Transverse colon (tissue), 4 donors: Measurements from ENCODE around the gene FAM110D. TPM values are rescaled to one million over a fixed set of nuclear protein-coding genes. Genes with fewer than 3 reads are reported as not detected.

Source experiments
- DNase-seq: peaks from one replicate; pipeline ENCODE4 v3.0.0-alpha.2; 2019
- H3K27ac ChIP-seq, 4 donors: fragments of 200-600 bp; sonication (generic); 2 replicates each; pipeline ENCODE4 v1.5.1; 2016 to 2018; ENCODE audit warnings: inconsistent platforms in 4 of 4
- H3K27me3 ChIP-seq: fragments of 200-600 bp; sonication (generic); 2 replicates; pipeline ENCODE4 v1.5.1; 2017; ENCODE audit warnings: inconsistent platforms
- H3K36me3 ChIP-seq, 4 donors: fragments of 200-600 bp; sonication (generic); 2 replicates each; pipeline ENCODE4 v1.5.1; 2017 to 2019; ENCODE audit warnings: inconsistent platforms in 4 of 4
- H3K4me1 ChIP-seq, 4 donors: fragments of 200-600 bp; sonication (generic); 2 replicates each; pipeline ENCODE4 v1.5.1; 2017 to 2020; ENCODE audit warnings: inconsistent platforms in 4 of 4
- H3K4me3 ChIP-seq, 4 donors: fragments of 200-600 bp; sonication (generic); 1 replicate in 1 of 4; 2 replicates in 3 of 4; pipeline versions ENCODE4 v1.5.1 to v1.6.1; 2017 to 2019; ENCODE audit warnings: inconsistent platforms in 4 of 4
- H3K9me3 ChIP-seq, 2 donors: fragments of 200-600 bp; sonication (generic); 2 replicates each; pipeline ENCODE4 v1.5.1; 2017 to 2019; ENCODE audit warnings: inconsistent platforms in 2 of 2
- EP300 ChIP-seq: sonication (generic); formaldehyde crosslinking; IDR thresholded peaks from one replicate; pipeline ENCODE4 v1.6.1; 2017; ENCODE audit warnings: antibody characterized with exemption, low read depth
- POLR2A ChIP-seq: fragments of 450-650 bp; IDR thresholded peaks from one replicate; pipeline ENCODE4 v1.6.1; 2016; ENCODE audit warnings: antibody characterized with exemption, mild to moderate bottlenecking, moderate library complexity
- POLR2AphosphoS5 ChIP-seq, 3 donors: sonication (generic); formaldehyde crosslinking; IDR thresholded peaks; one replicate each; pipeline ENCODE4 v1.6.1; 2016; ENCODE audit warnings: antibody characterized with exemption in 3 of 3
- WGBS, 2 donors: methylation state at CpG; one replicate each; pipeline ENCODE4 v1.1.5; 2018; ENCODE audit warnings: low coverage in 1 of 2; 5-methylcytosine and 5-hydroxymethylcytosine counted together
- in situ Hi-C, 4 donors: fragments of 200-750 bp; cut with MboI; loops; one replicate each; pipeline versions ENCODE4 v1.15.0 to v1.15.1; 2017; ENCODE audit warnings: low sequenced_read_pairs in 3 of 4, low pct_ligation_motif_present in 1 of 4, low pct_unique_long_range_greater_than_20kb in 1 of 4
- intact Hi-C: fragments of 100-400 bp; cut with DNase I; formaldehyde crosslinking; loops from one replicate; pipeline ENCODE4 v1.15.1; 2023; ENCODE audit warnings: low total_unique reads
- total RNA-seq, 4 donors: library from RNA; depleted of rRNA; stranded (reverse); fragments of >200 nt; gene quantifications; one replicate each; pipeline ENCODE4 v1.1.0, GENCODE V29; 2016
- TF ChIP-seq, protein P1 (sequence below), 5 experiments: fragments of 200-600 bp in 3 of 5; fragments of 450-650 bp in 2 of 5; sonication (generic) in 3 of 5; IDR thresholded peaks; 1 replicate in 2 of 5; 2 replicates in 3 of 5; pipeline ENCODE4 v1.5.1; 2016 to 2017; ENCODE audit warnings: antibody characterized with exemption in 5 of 5, inconsistent platforms in 3 of 5, mild to moderate bottlenecking in 2 of 5, moderate library complexity in 1 of 5

FAM110D gene
- total RNA-seq, 4 donors from 2014 or later = 0.82 to 9.4 (median 2.9) TPM

DNA sequence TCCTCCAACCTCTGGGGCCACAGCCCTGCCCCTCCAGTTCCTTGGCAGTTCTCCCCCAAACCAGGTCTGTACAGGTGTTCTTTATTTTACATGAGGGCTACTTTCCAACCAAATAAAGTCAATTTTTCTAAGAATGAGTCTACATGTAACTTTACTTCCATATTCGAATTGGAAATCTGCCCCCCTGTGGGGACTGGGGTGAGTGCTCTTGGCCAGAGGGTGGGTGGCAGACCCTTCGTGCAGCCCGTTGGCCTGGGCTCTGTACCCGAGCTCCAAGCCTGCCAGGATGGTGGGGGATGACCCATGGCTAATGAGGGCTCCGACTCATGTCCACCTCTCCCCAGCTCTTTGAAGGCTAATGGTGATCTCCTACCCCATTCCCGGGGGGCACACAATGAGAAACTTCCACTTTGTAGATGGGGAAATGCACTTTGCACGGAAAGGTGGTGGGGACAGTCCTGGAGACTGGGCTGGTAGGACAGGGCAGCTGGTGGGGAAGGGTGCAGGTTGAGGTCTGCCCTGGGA lies 30.9 kb downstream of the FAM110D start:
- TF ChIP-seq POLR2A (no peak), EP300 (no peak), POLR2AphosphoS5 (IDR thresholded peaks at IDR 0.05) (no peak)
- TF ChIP-seq, protein P1, sequence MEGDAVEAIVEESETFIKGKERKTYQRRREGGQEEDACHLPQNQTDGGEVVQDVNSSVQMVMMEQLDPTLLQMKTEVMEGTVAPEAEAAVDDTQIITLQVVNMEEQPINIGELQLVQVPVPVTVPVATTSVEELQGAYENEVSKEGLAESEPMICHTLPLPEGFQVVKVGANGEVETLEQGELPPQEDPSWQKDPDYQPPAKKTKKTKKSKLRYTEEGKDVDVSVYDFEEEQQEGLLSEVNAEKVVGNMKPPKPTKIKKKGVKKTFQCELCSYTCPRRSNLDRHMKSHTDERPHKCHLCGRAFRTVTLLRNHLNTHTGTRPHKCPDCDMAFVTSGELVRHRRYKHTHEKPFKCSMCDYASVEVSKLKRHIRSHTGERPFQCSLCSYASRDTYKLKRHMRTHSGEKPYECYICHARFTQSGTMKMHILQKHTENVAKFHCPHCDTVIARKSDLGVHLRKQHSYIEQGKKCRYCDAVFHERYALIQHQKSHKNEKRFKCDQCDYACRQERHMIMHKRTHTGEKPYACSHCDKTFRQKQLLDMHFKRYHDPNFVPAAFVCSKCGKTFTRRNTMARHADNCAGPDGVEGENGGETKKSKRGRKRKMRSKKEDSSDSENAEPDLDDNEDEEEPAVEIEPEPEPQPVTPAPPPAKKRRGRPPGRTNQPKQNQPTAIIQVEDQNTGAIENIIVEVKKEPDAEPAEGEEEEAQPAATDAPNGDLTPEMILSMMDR (IDR thresholded peaks at IDR 0.05) = no peak
- WGBS, 2 donors = 89% methylated on average over 7 of the region's 7 CpGs; no CpG with 5 or more reads in 1 of the 2 donors
- Histone ChIP-seq H3K4me3 (no peak overlapping the region), H3K27ac (no peak overlapping the region), H3K27me3 (no peaks in the 10 kb centered on the region), H3K36me3 (no peaks in the 10 kb centered on the region), H3K9me3 (no peaks in the 10 kb centered on the region), H3K4me1 (no peaks in the 10 kb centered on the region)
- intact Hi-C loops (no loop called here), in situ Hi-C loops (no loop called here)
- no peak for DNase-seq

DNA sequence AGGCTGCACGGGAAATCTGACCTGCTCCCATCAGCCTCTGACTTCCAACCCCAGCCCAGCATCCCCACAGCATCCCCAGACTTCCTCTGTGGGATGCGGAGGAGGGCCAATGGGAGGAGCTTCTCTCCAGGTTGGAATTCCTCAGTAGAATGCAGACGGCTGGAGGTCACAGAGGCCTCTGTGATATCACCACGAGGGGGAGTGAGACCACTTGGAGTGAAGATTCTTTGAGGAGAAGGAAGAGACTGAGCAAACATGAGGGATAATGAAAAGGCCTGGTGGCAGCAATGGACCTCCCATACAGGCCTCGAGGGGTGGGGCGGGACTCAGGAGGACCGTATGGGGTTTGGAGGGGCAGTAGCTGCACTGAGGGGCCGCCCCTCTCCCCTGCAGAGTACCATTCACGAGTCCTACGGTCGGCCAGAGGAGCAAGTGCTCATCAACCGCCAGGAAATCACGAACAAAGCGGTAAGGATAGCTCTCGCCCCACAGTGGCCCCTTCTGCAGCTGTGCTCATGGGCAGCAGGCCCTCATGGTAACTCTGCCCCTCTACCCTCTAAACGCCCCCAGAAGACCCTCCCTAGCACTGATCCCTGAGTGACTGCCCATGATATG lies 31.6 kb downstream of the FAM110D start, which contains the start of gene CATSPER4:
TSS of gene CATSPER4 (plus strand) at position 230 of the 615 bp plus-strand sequence. CDS start at position 256, 26 bp downstream.
- 59% methylated on average over 16 of the region's 16 CpGs; no CpG with 5 or more reads in 1 of the 2 donors for WGBS, 2 donors
- in situ Hi-C loops = no loop called here
- no peaks in the 10 kb centered on the region for H3K9me3 ChIP-seq

DNA sequence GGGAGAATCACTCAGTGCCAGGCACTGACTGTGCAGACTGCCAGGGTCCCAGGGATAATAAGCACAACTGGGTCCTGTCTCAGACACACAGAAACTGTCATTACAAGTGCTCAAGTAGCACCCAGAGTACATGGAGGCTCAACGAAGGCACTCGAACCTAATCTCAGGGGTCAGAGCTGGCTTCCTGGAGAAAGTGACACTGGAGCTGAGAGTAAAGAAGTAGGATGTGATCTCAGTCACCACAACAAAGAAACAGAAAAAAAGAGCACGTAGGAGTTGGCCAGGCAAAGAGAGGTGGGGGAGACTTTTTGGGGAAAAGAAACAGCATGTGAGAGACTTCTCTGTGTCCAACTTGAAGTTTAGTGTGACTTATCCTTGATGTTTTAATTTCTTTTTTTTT lies 32.9 kb downstream of the FAM110D start:
- 47 to 88% methylated on average over 1 to 3 of the region's 3 CpGs for WGBS, 2 donors
- in situ Hi-C loops (no loop called here), intact Hi-C loops (no loop called here)
- Histone ChIP-seq H3K4me3 (no peak overlapping the region), H3K27ac (no peak overlapping the region), H3K9me3 (no peaks in the 10 kb centered on the region), H3K36me3 (no peaks in the 10 kb centered on the region), H3K27me3 (no peaks in the 10 kb centered on the region), H3K4me1 (no peaks in the 10 kb centered on the region)
- TF ChIP-seq, protein P1 (IDR thresholded peaks at IDR 0.05) = no peak
- no peak for TF ChIP-seq EP300
- no peak for TF ChIP-seq POLR2A
- TF ChIP-seq POLR2AphosphoS5 (IDR thresholded peaks at IDR 0.05) = no peak
- DNase-seq = no peak

More for the DNA sequence above, 31.6 kb downstream of the FAM110D start, which contains the start of gene CATSPER4:
- Histone ChIP-seq H3K4me1 (no peaks in the 10 kb centered on the region), H3K27ac (no peak within 1 kb of the TSS), H3K27me3 (no peaks in the 10 kb centered on the region), H3K4me3 (no peak within 1 kb of the TSS), H3K36me3 (no peaks in the 10 kb centered on the region)
- intact Hi-C loops = no loop called here
- no peak for DNase-seq
- TF ChIP-seq, protein P1 (IDR thresholded peaks at IDR 0.05) = peak in 2 of 5 experiments; percentile 7 to 13
- no peak for TF ChIP-seq POLR2AphosphoS5 (IDR thresholded peaks at IDR 0.05)

DNA sequence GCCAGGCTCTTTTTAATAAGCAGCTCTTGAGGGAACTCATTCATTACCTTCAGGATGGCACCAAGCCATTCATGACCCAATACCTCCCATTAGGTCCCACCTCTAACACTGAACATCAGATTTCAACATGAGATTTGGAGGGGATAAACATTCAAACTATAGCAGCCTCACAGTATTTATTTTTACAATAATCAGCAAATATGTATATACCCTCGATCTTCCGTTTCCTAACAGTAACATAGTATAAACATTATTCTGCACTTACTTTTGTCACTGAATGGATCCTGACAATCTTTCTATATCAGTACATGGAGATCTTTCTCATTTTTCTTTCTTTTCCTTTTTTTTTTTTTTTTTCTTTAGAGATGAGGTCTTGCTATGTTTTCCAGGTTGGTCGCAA lies 36.9 kb downstream of the FAM110D start:
- Histone ChIP-seq H3K27ac (no peak overlapping the region), H3K9me3 (no peaks in the 10 kb centered on the region), H3K36me3 (no peaks in the 10 kb centered on the region), H3K4me1 (no peaks in the 10 kb centered on the region), H3K27me3 (no peaks in the 10 kb centered on the region), H3K4me3 (no peak overlapping the region)
- no peak for TF ChIP-seq EP300
- TF ChIP-seq POLR2AphosphoS5 (IDR thresholded peaks at IDR 0.05) = no peak
- TF ChIP-seq, protein P1 (IDR thresholded peaks at IDR 0.05) = no peak
- no peak for TF ChIP-seq POLR2A
- intact Hi-C loops = no loop called here
- no peak for DNase-seq
- WGBS, 2 donors = 68 to 96% methylated on average over 3 of the region's 3 CpGs
- in situ Hi-C loops = no loop called here
